Adrenal gland (tissue), 12 donors: Measurements from ENCODE around the gene KIF2A. TPM values are rescaled to one million over a fixed set of nuclear protein-coding genes. Genes with fewer than 3 reads are reported as not detected.
"Not testable (repeated sequence)": the region's sequence is repeated elsewhere in the genome, so short reads cannot be mapped to it uniquely, and the experiment has no call there.

Source experiments
- DNase-seq, 7 donors: peaks; one replicate each; pipeline ENCODE4 v3.0.0-alpha.2; 2019 to 2020
- H3K27ac ChIP-seq, 5 donors: fragments of 200-600 bp; sonication (generic) in 4 of 5; 1 replicate in 3 of 5; 2 replicates in 2 of 5; pipeline versions ENCODE4 v1.5.1 to v1.8.0; 2016 to 2020; ENCODE audit warnings: mild to moderate bottlenecking in 1 of 5
- H3K27me3 ChIP-seq: fragments of 200-600 bp; 2 replicates; pipeline ENCODE4 v1.8.0; 2021
- H3K36me3 ChIP-seq, 2 donors: fragments of 200-600 bp; replicated peaks in 1 of 2; 1 replicate in 1 of 2; 2 replicates in 1 of 2; pipeline versions ENCODE4 v1.5.1 to v1.8.0; 2018 to 2022
- H3K4me1 ChIP-seq, 2 donors: fragments of 200-600 bp; replicated peaks in 1 of 2; 1 replicate in 1 of 2; 2 replicates in 1 of 2; pipeline versions ENCODE4 v1.5.1 to v1.8.0; 2018 to 2021
- H3K4me3 ChIP-seq, 4 donors: fragments of 200-600 bp; sonication (generic) in 3 of 4; one replicate each; pipeline ENCODE4 v1.5.1; 2016 to 2018
- H3K9me3 ChIP-seq, 3 donors: fragments of 200-600 bp; sonication (generic) in 1 of 3; replicated peaks in 1 of 3; 1 replicate in 2 of 3; 2 replicates in 1 of 3; pipeline versions ENCODE4 v1.5.1 to v1.8.0; 2016 to 2021
- CTCF ChIP-seq, 6 experiments: fragments of 450-650 bp in 4 of 6; fragments of 200-600 bp in 2 of 6; sonication (generic) in 1 of 6; IDR thresholded peaks; 1 replicate in 5 of 6; 2 replicates in 1 of 6; pipeline versions ENCODE4 v1.5.1 to v1.8.0; 2016 to 2021; ENCODE audit warnings: antibody characterized with exemption in 6 of 6, mild to moderate bottlenecking in 2 of 6, moderate library complexity in 1 of 6
- POLR2A ChIP-seq, 2 donors: fragments of 450-650 bp; IDR thresholded peaks; one replicate each; pipeline ENCODE4 v1.6.1; 2017; ENCODE audit warnings: antibody characterized with exemption in 2 of 2, mild to moderate bottlenecking in 2 of 2, moderate library complexity in 1 of 2
- WGBS, 4 donors: extraction: QIAGEN DNeasy Blood & Tissue Kit in 2 of 4; methylation state at CpG; one replicate each; pipeline versions ENCODE4 v1.1.5 to v1.1.7; 2013 to 2017; 5-methylcytosine and 5-hydroxymethylcytosine counted together
- intact Hi-C, 2 donors: fragments of 100-400 bp; cut with DNase I; formaldehyde crosslinking; loops; one replicate each; pipeline versions ENCODE4 v1.14.1 to v1.15.0; 2022 to 2023
- polyA plus RNA-seq, 3 donors: library from polyadenylated mRNA; stranded (reverse); fragments of 200-250 nt in 2 of 3; fragments of 350-450 nt in 1 of 3; fragmentation: Illumina TruSeq in 1 of 3; extraction: RNeasy Lipid Tissue Mini Kit (QIAGEN cat#74804) in 1 of 3; gene quantifications; one replicate each; pipeline ENCODE4 v1.2.3, GENCODE V29; 2013 to 2014
- total RNA-seq, 9 donors: library from RNA; depleted of rRNA in 4 of 9; stranded (reverse); fragments of >200 nt in 4 of 9; fragments of 120-200 nt in 1 of 9; fragmentation: NEBNext Ultra II Directional in 1 of 9; extraction: Animal tissue kit (Norgen Biotek cat#: 25700) in 1 of 9; gene quantifications; one replicate each; pipeline versions ENCODE4 v1.1.0 to v1.2.4, GENCODE V29; 2013 to 2023
- donor health status: healthy with polysubstance abuse.
- donor health status: Bipolar disorder and iron deficiency.
- donor health status: DM: yes; HTN: yes; CAD: no.
- donor health status: DM: no; HTN: no; CAD: no.
- donor health status: DM: no; HTN: no; CAD: no.
- donor health status: DM: yes; HTN: yes; CAD: no.

KIF2A gene
- total and polyA plus RNA-seq, 12 donors: 2.1 to 50.2 (median 24.2) TPM

GRCh38 chr5:62288118-62288517, 17.9 kb upstream of the KIF2A start:
- Histone ChIP-seq H3K27me3 (no peaks in the 10 kb centered on the region), H3K36me3 (no peaks in the 10 kb centered on the region), H3K4me1 (no peaks in the 10 kb centered on the region), H3K9me3 (no peaks in the 10 kb centered on the region), H3K27ac (no peak overlapping the region), H3K4me3 (no peak overlapping the region)
- 93 to 97% (median 95%) methylated on average over 1 of the region's 1 CpG for WGBS, 4 donors
- TF ChIP-seq CTCF (IDR thresholded peaks at IDR 0.05): no peak
- TF ChIP-seq POLR2A (IDR thresholded peaks at IDR 0.05): no peak
- intact Hi-C loops: no loop called here
- no peak for DNase-seq

GRCh38 chr5:62289813-62290212, 16.2 kb upstream of the KIF2A start:
- Histone ChIP-seq H3K27ac (no peak overlapping the region), H3K9me3 (no peaks in the 10 kb centered on the region), H3K4me3 (no peak overlapping the region), H3K4me1 (no peaks in the 10 kb centered on the region), H3K36me3 (no peaks in the 10 kb centered on the region), H3K27me3 (no peaks in the 10 kb centered on the region)
- intact Hi-C loops: no loop called here
- no peak for TF ChIP-seq CTCF (IDR thresholded peaks at IDR 0.05)
- TF ChIP-seq POLR2A (IDR thresholded peaks at IDR 0.05): no peak
- DNase-seq: no peak

- H3K36me3 ChIP-seq, H3K27ac ChIP-seq, H3K27me3 ChIP-seq, H3K9me3 ChIP-seq, H3K4me1 ChIP-seq, H3K4me3 ChIP-seq, intact Hi-C loops: not testable (repeated sequence)
- DNase-seq: peak in 2 of 7 donors; percentile 5 to 24
- WGBS, 4 donors: 73 to 80% (median 77%) methylated on average over 3 to 11 of the region's 11 CpGs
These were observed 14.2 kb upstream of the KIF2A start for GRCh38 chr5:62291829-62292228.

- Histone ChIP-seq H3K9me3 (no peaks in the 10 kb centered on the region), H3K27me3 (no peaks in the 10 kb centered on the region), H3K27ac (no peak overlapping the region), H3K36me3 (no peaks in the 10 kb centered on the region), H3K4me3 (no peak overlapping the region), H3K4me1 (no peaks in the 10 kb centered on the region)
- DNase-seq: no peak
- TF ChIP-seq CTCF (IDR thresholded peaks at IDR 0.05): no peak
- no peak for TF ChIP-seq POLR2A (IDR thresholded peaks at IDR 0.05)
- WGBS, 4 donors: 76 to 92% (median 86%) methylated on average over 2 of the region's 2 CpGs
- intact Hi-C loops: no loop called here
These were observed 9.0 kb upstream of the KIF2A start for GRCh38 chr5:62296998-62297397.

- 77 to 87% (median 84%) methylated on average over 3 of the region's 3 CpGs for WGBS, 4 donors
- DNase-seq: no peak
- H3K27me3 ChIP-seq: no peaks in the 10 kb centered on the region
- H3K4me1 ChIP-seq: no peaks in the 10 kb centered on the region
- no peaks in the 10 kb centered on the region for H3K36me3 ChIP-seq
- H3K27ac ChIP-seq: no peak overlapping the region
- no peaks in the 10 kb centered on the region for H3K9me3 ChIP-seq
- intact Hi-C loops: no loop called here
- no peak overlapping the region for H3K4me3 ChIP-seq
- TF ChIP-seq POLR2A (IDR thresholded peaks at IDR 0.05): no peak
- TF ChIP-seq CTCF (IDR thresholded peaks at IDR 0.05): no peak
These were observed 7.9 kb upstream of the KIF2A start for GRCh38 chr5:62298118-62298517.
